ENCODE results near the gene WDR88. TPM values are rescaled to one million over a fixed set of nuclear protein-coding genes. Genes with fewer than 3 reads are reported as not detected.
A peak's percentile ranks its signal among the peaks of the same experiment; 100 is the strongest.
"Not testable (repeated sequence)": the region's sequence is repeated elsewhere in the genome, so short reads cannot be mapped to it uniquely, and the experiment has no call there.

WDR88 gene
- total RNA-seq, 4 donors from 2014 or later = not detected

- Histone ChIP-seq H3K27me3 (no peaks in the 10 kb centered on the region), H3K4me1 (no peaks in the 10 kb centered on the region), H3K27ac (no peak overlapping the region), H3K9me3 (no peaks in the 10 kb centered on the region), H3K4me3 (no peak overlapping the region), H3K36me3 (peaks cover 92% of the 10 kb centered on the region)
- DNase-seq (ENCODE audit: low spot score in 2 of 2) = no peak
- 85% methylated on average over 4 of the region's 4 CpGs for WGBS
- TF ChIP-seq CTCF (IDR thresholded peaks at IDR 0.05) (no peak), EP300 (IDR thresholded peaks at IDR 0.05) (no peak), POLR2AphosphoS5 (IDR thresholded peaks at IDR 0.05) (no peak), POLR2A (IDR thresholded peaks at IDR 0.05) (no peak)
These were observed 17.6 kb upstream of the WDR88 start for GRCh38 chr19:33114312-33114711.

GRCh38 chr19:33117501-33117900 lies 14.4 kb upstream of the WDR88 start:
- no peak for DNase-seq (ENCODE audit: low spot score in 2 of 2)
- 89% methylated on average over 8 of the region's 8 CpGs for WGBS
- no peak overlapping the region for H3K4me3 ChIP-seq
- no peaks in the 10 kb centered on the region for H3K27me3 ChIP-seq
- H3K4me1 ChIP-seq = no peaks in the 10 kb centered on the region
- no peak for TF ChIP-seq POLR2AphosphoS5 (IDR thresholded peaks at IDR 0.05)
- TF ChIP-seq EP300 (IDR thresholded peaks at IDR 0.05) = no peak
- no peak for TF ChIP-seq POLR2A (IDR thresholded peaks at IDR 0.05)
- no peak for TF ChIP-seq CTCF (IDR thresholded peaks at IDR 0.05)
- H3K9me3 ChIP-seq = no peaks in the 10 kb centered on the region
- H3K36me3 ChIP-seq = peaks cover 69% of the 10 kb centered on the region
- no peak overlapping the region for H3K27ac ChIP-seq

- peaks cover 69% of the 10 kb centered on the region for H3K36me3 ChIP-seq
- H3K27ac ChIP-seq = no peak overlapping the region
- 93% methylated on average over 10 of the region's 10 CpGs for WGBS
- H3K9me3 ChIP-seq = no peaks in the 10 kb centered on the region
- no peaks in the 10 kb centered on the region for H3K27me3 ChIP-seq
- no peak overlapping the region for H3K4me3 ChIP-seq
- TF ChIP-seq POLR2AphosphoS5 (IDR thresholded peaks at IDR 0.05) (no peak), CTCF (IDR thresholded peaks at IDR 0.05) (no peak), EP300 (IDR thresholded peaks at IDR 0.05) (no peak), POLR2A (IDR thresholded peaks at IDR 0.05) (no peak)
- H3K4me1 ChIP-seq = no peaks in the 10 kb centered on the region
- no peak for DNase-seq (ENCODE audit: low spot score in 2 of 2)
These were observed 13.3 kb upstream of the WDR88 start for GRCh38 chr19:33118643-33119042.

GRCh38 chr19:33124207-33125098 lies 7.5 kb upstream of the WDR88 start:
- DNase-seq (ENCODE audit: low spot score in 2 of 2) = no peak
- Histone ChIP-seq H3K4me3 (no peak overlapping the region), H3K36me3 (peaks cover 62% of the 10 kb centered on the region), H3K9me3 (no peaks in the 10 kb centered on the region), H3K4me1 (no peaks in the 10 kb centered on the region), H3K27me3 (no peaks in the 10 kb centered on the region), H3K27ac (no peak overlapping the region)
- TF ChIP-seq CTCF (IDR thresholded peaks at IDR 0.05) = no peak
- TF ChIP-seq EP300 (IDR thresholded peaks at IDR 0.05) = no peak
- TF ChIP-seq POLR2AphosphoS5 (IDR thresholded peaks at IDR 0.05) = no peak
- TF ChIP-seq POLR2A (IDR thresholded peaks at IDR 0.05) = no peak
- 77% methylated on average over 10 of the region's 10 CpGs for WGBS

- H3K27ac ChIP-seq = no peak overlapping the region
- TF ChIP-seq CTCF (IDR thresholded peaks at IDR 0.05) (peak; percentile 75 to 82), POLR2AphosphoS5 (IDR thresholded peaks at IDR 0.05) (no peak), EP300 (IDR thresholded peaks at IDR 0.05) (no peak)
- peaks cover 75% of the 10 kb centered on the region for H3K36me3 ChIP-seq
These were observed 6.0 kb upstream of the WDR88 start for GRCh38 chr19:33125929-33126388.

GRCh38 chr19:33126712-33127111 lies 5.2 kb upstream of the WDR88 start:
- not testable (repeated sequence) for H3K27me3 ChIP-seq; H3K4me3 ChIP-seq; DNase-seq (ENCODE audit: low spot score in 2 of 2); H3K4me1 ChIP-seq; H3K27ac ChIP-seq; H3K9me3 ChIP-seq
- WGBS = 95% methylated on average over 8 of the region's 8 CpGs
- peaks cover 82% of the 10 kb centered on the region for H3K36me3 ChIP-seq

More at GRCh38 chr19:33125929-33126388, 6.0 kb upstream of the WDR88 start:
- Histone ChIP-seq H3K27me3 (no peaks in the 10 kb centered on the region), H3K4me3 (no peak overlapping the region), H3K9me3 (no peaks in the 10 kb centered on the region), H3K4me1 (no peaks in the 10 kb centered on the region)
- WGBS = 42% methylated on average over 12 of the region's 12 CpGs
- DNase-seq (ENCODE audit: low spot score in 2 of 2) = no peak

Measured in suprapubic skin (tissue), 4 donors.